ENCODE measurements around the gene TXNRD2. TPM values are rescaled to one million over a fixed set of nuclear protein-coding genes. Genes with fewer than 3 reads are reported as not detected.

Gene TXNRD2
- total RNA-seq (10 to 100 TPM; 18.7 to 28.5 (median 26.0) TPM), polyA plus RNA-seq (32.9 TPM)
- long read RNA-seq, donor 1, partial matches to known transcripts, result 3 of 63 reads
- long read RNA-seq, donor 1, other reads (novel, unspliced or antisense), result 59 of 63 reads
- long read RNA-seq, donor 2, partial matches to known transcripts, result 1 of 37 reads
- long read RNA-seq, donor 2, other reads (novel, unspliced or antisense), result 35 of 37 reads
- long read RNA-seq, donor 3, partial matches to known transcripts, result 4 of 52 reads
- long read RNA-seq, donor 3, other reads (novel, unspliced or antisense), result 45 of 52 reads
- long read RNA-seq, donor 4, partial matches to known transcripts, result 1 of 29 reads
- long read RNA-seq, donor 4, other reads (novel, unspliced or antisense), result 27 of 29 reads

- H3K9me3 ChIP-seq (ENCODE audit: control insufficient read depth, low read length), result no peaks in the 10 kb centered on the region
These were observed at the start of gene TXNRD2, which contains the start of gene COMT for GRCh38 chr22:19941365-19942082. Gene TXNRD2 (minus strand): TSS chr22:19941818. CDS start chr22:19941803, 15 bp downstream. Gene COMT (plus strand): TSS chr22:19941772. CDS start chr22:19962527, 20,755 bp downstream.

GRCh38 chr22:19991395-19991644, 49.7 kb upstream of the TXNRD2 start:
- Histone ChIP-seq H3K27ac (ENCODE audit: low read length) (peak overlapping the region; percentile 8), H3K4me1 (ENCODE audit: control insufficient read depth, insufficient read depth, low read length) (peaks cover 8% of the 10 kb centered on the region), H3K4me3 (ENCODE audit: low read length) (no peak overlapping the region), H3K27me3 (ENCODE audit: control insufficient read depth, insufficient read depth) (no peaks in the 10 kb centered on the region), H3K9me3 (ENCODE audit: control insufficient read depth, low read length) (no peaks in the 10 kb centered on the region)
- intact Hi-C loops (cut with DNase I), result no loop called here
- peak in 1 of 2 donors; percentile 1 for ATAC-seq
- no peak for DNase-seq

More at GRCh38 chr22:19941365-19942082, at the start of gene TXNRD2, which contains the start of gene COMT:
- peak within 1 kb of the TSS; percentile 92 for H3K4me3 ChIP-seq (ENCODE audit: low read length)
- peak within 1 kb of the TSS; percentile 99 for H3K27ac ChIP-seq (ENCODE audit: low read length)
- H3K27me3 ChIP-seq (ENCODE audit: control insufficient read depth, insufficient read depth), result no peaks in the 10 kb centered on the region
- ATAC-seq, result peak; percentile 89 to 91
- DNase-seq, result peak; percentile 78 to 91 (median 91)
- H3K4me1 ChIP-seq (ENCODE audit: control insufficient read depth, insufficient read depth, low read length), result peaks cover 4% of the 10 kb centered on the region
- intact Hi-C loops (cut with DNase I), result no loop called here
- under 1% methylated on average over 63 of the region's 63 CpGs for WGBS

- Histone ChIP-seq H3K9me3 (ENCODE audit: control insufficient read depth, low read length) (no peaks in the 10 kb centered on the region), H3K27me3 (ENCODE audit: control insufficient read depth, insufficient read depth) (no peaks in the 10 kb centered on the region), H3K4me3 (ENCODE audit: low read length) (no peak overlapping the region), H3K27ac (ENCODE audit: low read length) (peak overlapping the region; percentile 8), H3K4me1 (ENCODE audit: control insufficient read depth, insufficient read depth, low read length) (peaks cover 12% of the 10 kb centered on the region)
- intact Hi-C loops (cut with DNase I), result no loop called here
- 86% methylated on average over 20 of the region's 20 CpGs for WGBS
- peak in 2 of 3 donors; percentile 54 to 65 for DNase-seq
- ATAC-seq, result no peak
These were observed 49.2 kb upstream of the TXNRD2 start for GRCh38 chr22:19990609-19991394.

- intact Hi-C loops (cut with DNase I), result no loop called here
- DNase-seq, result peak in 1 of 3 donors; percentile 8
- Histone ChIP-seq H3K27me3 (ENCODE audit: control insufficient read depth, insufficient read depth) (no peaks in the 10 kb centered on the region), H3K9me3 (ENCODE audit: control insufficient read depth, low read length) (no peaks in the 10 kb centered on the region), H3K4me3 (ENCODE audit: low read length) (no peak overlapping the region), H3K27ac (ENCODE audit: low read length) (no peak overlapping the region), H3K4me1 (ENCODE audit: control insufficient read depth, insufficient read depth, low read length) (peaks cover 13% of the 10 kb centered on the region)
- no peak for ATAC-seq
- whole genome bisulfite sequencing, result 50% methylated on average over 2 of the region's 2 CpGs
These were observed 48.6 kb upstream of the TXNRD2 start for GRCh38 chr22:19990188-19990587.

GRCh38 chr22:19989725-19990067, 48.1 kb upstream of the TXNRD2 start:
- DNase-seq, result peak in 1 of 3 donors; percentile 32
- H3K27me3 ChIP-seq (ENCODE audit: control insufficient read depth, insufficient read depth), result no peaks in the 10 kb centered on the region
- ATAC-seq, result no peak
- no peak overlapping the region for H3K4me3 ChIP-seq (ENCODE audit: low read length)
- H3K9me3 ChIP-seq (ENCODE audit: control insufficient read depth, low read length), result no peaks in the 10 kb centered on the region
- 86% methylated on average over 3 of the region's 3 CpGs for WGBS
- intact Hi-C loops (cut with DNase I), result no loop called here
- H3K4me1 ChIP-seq (ENCODE audit: control insufficient read depth, insufficient read depth, low read length), result peaks cover 13% of the 10 kb centered on the region
- no peak overlapping the region for H3K27ac ChIP-seq (ENCODE audit: low read length)

GRCh38 chr22:19988965-19989724, 47.5 kb upstream of the TXNRD2 start:
- Histone ChIP-seq H3K27ac (ENCODE audit: low read length) (peak overlapping the region; percentile 40), H3K4me1 (ENCODE audit: control insufficient read depth, insufficient read depth, low read length) (peaks cover 13% of the 10 kb centered on the region), H3K4me3 (ENCODE audit: low read length) (no peak overlapping the region), H3K9me3 (ENCODE audit: control insufficient read depth, low read length) (no peaks in the 10 kb centered on the region), H3K27me3 (ENCODE audit: control insufficient read depth, insufficient read depth) (no peaks in the 10 kb centered on the region)
- WGBS, result 69% methylated on average over 18 of the region's 18 CpGs
- intact Hi-C loops (cut with DNase I), result no loop called here
- peak; percentile 24 for ATAC-seq
- peak in 2 of 3 donors; percentile 80 to 86 for DNase-seq

GRCh38 chr22:19988331-19988808, 46.8 kb upstream of the TXNRD2 start:
- DNase-seq, result peak in 2 of 3 donors; percentile 47 to 60
- intact Hi-C loops (cut with DNase I), result no loop called here
- Histone ChIP-seq H3K4me3 (ENCODE audit: low read length) (no peak overlapping the region), H3K9me3 (ENCODE audit: control insufficient read depth, low read length) (no peaks in the 10 kb centered on the region), H3K27ac (ENCODE audit: low read length) (peak overlapping the region; percentile 46), H3K4me1 (ENCODE audit: control insufficient read depth, insufficient read depth, low read length) (peaks cover 17% of the 10 kb centered on the region), H3K27me3 (ENCODE audit: control insufficient read depth, insufficient read depth) (no peaks in the 10 kb centered on the region)
- WGBS, result 88% methylated on average over 9 of the region's 9 CpGs
- no peak for ATAC-seq

GRCh38 chr22:19987394-19988306, 46.0 kb upstream of the TXNRD2 start:
- intact Hi-C loops (cut with DNase I), result no loop called here
- ATAC-seq (no peak), DNase-seq (peak in 1 of 3 donors; percentile 84)
- 58% methylated on average over 24 of the region's 24 CpGs for WGBS
- peak overlapping the region; percentile 14 for H3K27ac ChIP-seq (ENCODE audit: low read length)
- H3K4me1 ChIP-seq (ENCODE audit: control insufficient read depth, insufficient read depth, low read length), result peaks cover 16% of the 10 kb centered on the region
- H3K27me3 ChIP-seq (ENCODE audit: control insufficient read depth, insufficient read depth), result no peaks in the 10 kb centered on the region
- H3K4me3 ChIP-seq (ENCODE audit: low read length), result no peak overlapping the region
- H3K9me3 ChIP-seq (ENCODE audit: control insufficient read depth, low read length), result no peaks in the 10 kb centered on the region

GRCh38 chr22:19986410-19987341, 45.1 kb upstream of the TXNRD2 start:
- WGBS, result under 1% methylated on average over 75 of the region's 76 CpGs
- peak overlapping the region; percentile 88 for H3K27ac ChIP-seq (ENCODE audit: low read length)
- peak overlapping the region; percentile 75 for H3K4me3 ChIP-seq (ENCODE audit: low read length)
- peak; percentile 84 to 94 (median 94) for DNase-seq
- intact Hi-C loops (cut with DNase I), result no loop called here
- H3K27me3 ChIP-seq (ENCODE audit: control insufficient read depth, insufficient read depth), result no peaks in the 10 kb centered on the region
- ATAC-seq, result peak; percentile 85 to 89
- H3K9me3 ChIP-seq (ENCODE audit: control insufficient read depth, low read length), result no peaks in the 10 kb centered on the region
- peaks cover 11% of the 10 kb centered on the region for H3K4me1 ChIP-seq (ENCODE audit: control insufficient read depth, insufficient read depth, low read length)

All from right cardiac atrium (tissue), 5 donors.